OCI-LY3 (cell line): ENCODE data around the gene SUPT16H.
"Not testable (repeated sequence)": the region's sequence is repeated elsewhere in the genome, so short reads cannot be mapped to it uniquely, and the experiment has no call there.

ENCODE experiments used
- H2AFZ ChIP-seq: fragments of 200-600, 300-600 bp; shearing (Covaris generic); 2 replicates; pipeline ENCODE4 v1.6.0; 2014; ENCODE audit warnings: antibody characterized with exemption, low read depth, low read length
- H3K27ac ChIP-seq: fragments of 200-600, 300-600 bp; sonication (generic); 2 replicates; pipeline ENCODE4 v1.5.1; 2014; ENCODE audit warnings: mild to moderate bottlenecking, low read length, moderate library complexity, mixed read lengths
- H3K27me3 ChIP-seq: fragments of 200-600, 300-600 bp; sonication (generic); 2 replicates; pipeline ENCODE4 v1.6.1; 2014; ENCODE audit warnings: low read depth, low read length, mixed read lengths
- H3K36me3 ChIP-seq: fragments of 200-600, 300-600 bp; sonication (generic); replicated peaks from 2 replicates; pipeline ENCODE3; 2014; ENCODE audit warnings: low read depth, low read length, mixed read lengths
- H3K4me1 ChIP-seq: fragments of 300-600, 200-600 bp; sonication (generic); 2 replicates; pipeline ENCODE4 v1.6.1; 2014; ENCODE audit warnings: low read length, mixed read lengths
- H3K4me2 ChIP-seq: fragments of 200-600, 300-600 bp; sonication (generic); 2 replicates; pipeline ENCODE4 v1.6.1; 2014; ENCODE audit warnings: low read length, mixed read lengths
- H3K4me3 ChIP-seq: fragments of 300-600, 200-600 bp; sonication (generic); 2 replicates; pipeline ENCODE4 v1.5.1; 2014; ENCODE audit warnings: antibody characterized with exemption, mild to moderate bottlenecking, low read length, moderate library complexity
- H3K79me2 ChIP-seq: fragments of 300-600, 200-600 bp; shearing (Covaris generic); 2 replicates; pipeline ENCODE4 v1.6.1; 2014; ENCODE audit warnings: mild to moderate bottlenecking, low read length, mixed read lengths
- H3K9ac ChIP-seq: fragments of 300-600, 200-600 bp; shearing (Covaris generic); 2 replicates; pipeline ENCODE4 v1.6.0; 2014; ENCODE audit warnings: mild to moderate bottlenecking, low read length, moderate library complexity
- H3K9me3 ChIP-seq: fragments of 200-600, 300-600 bp; shearing (Covaris generic); 2 replicates; pipeline ENCODE4 v1.6.1; 2014; ENCODE audit warnings: low read length, mixed read lengths; ENCODE audit not compliant: insufficient read depth
- H4K20me1 ChIP-seq: fragments of 200-600, 300-600 bp; sonication (generic); 2 replicates; pipeline ENCODE4 v1.6.1; 2016; ENCODE audit warnings: low read length, mixed read lengths; ENCODE audit not compliant: insufficient read depth
- EZH2phosphoT487 ChIP-seq: fragments of 200-600 bp; shearing (Covaris generic); IDR thresholded peaks from 2 replicates; pipeline ENCODE4 v1.6.1; 2018; ENCODE audit warnings: antibody characterized with exemption, mixed run types, low read depth
- TF ChIP-seq, protein P1 (sequence below): fragments of 200-600, 300-600 bp; sonication (generic); IDR thresholded peaks from 2 replicates; pipeline ENCODE4 v1.5.1; 2014; ENCODE audit warnings: antibody characterized with exemption, low read length, low read depth

Gene SUPT16H

DNA sequence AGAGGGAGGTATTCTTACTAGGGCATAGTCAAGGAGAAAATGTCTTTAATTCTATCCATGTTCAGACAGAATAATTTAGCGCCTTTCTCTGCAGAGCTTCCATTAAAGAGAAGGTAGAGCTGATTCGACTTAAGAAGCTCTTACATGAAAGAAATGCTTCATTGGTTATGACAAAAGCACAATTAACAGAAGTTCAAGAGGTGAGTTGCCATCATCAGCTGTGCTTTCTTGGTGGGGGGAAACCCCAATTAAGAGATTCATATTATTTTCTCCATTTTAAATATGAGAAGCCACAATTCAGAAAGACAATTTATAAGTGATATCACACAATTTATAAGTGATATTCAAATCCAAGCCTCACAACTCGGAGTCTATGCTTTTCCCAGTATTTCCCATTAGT lies 76.2 kb downstream of the SUPT16H start:
- Histone ChIP-seq H3K4me1 (peaks cover 30% of the 10 kb centered on the region), H3K36me3 (no peaks in the 10 kb centered on the region), H2AFZ (no peak overlapping the region), H3K27ac (0 out of 2 replicates have a peak overlapping the region, but pooled peaks have one; percentile 62), H4K20me1 (no peaks in the 10 kb centered on the region), H3K27me3 (peaks cover 4% of the 10 kb centered on the region; the same call in 1 of the 2 replicates), H3K79me2 (no peaks in the 10 kb centered on the region), H3K4me3 (peak overlapping the region; percentile 78), H3K4me2 (peak overlapping the region; percentile 79), H3K9me3 (no peaks in the 10 kb centered on the region), H3K9ac (peak overlapping the region; percentile 71; the same call in 1 of the 2 replicates)
- TF ChIP-seq EZH2phosphoT487, result no peak
- TF ChIP-seq, protein P1, sequence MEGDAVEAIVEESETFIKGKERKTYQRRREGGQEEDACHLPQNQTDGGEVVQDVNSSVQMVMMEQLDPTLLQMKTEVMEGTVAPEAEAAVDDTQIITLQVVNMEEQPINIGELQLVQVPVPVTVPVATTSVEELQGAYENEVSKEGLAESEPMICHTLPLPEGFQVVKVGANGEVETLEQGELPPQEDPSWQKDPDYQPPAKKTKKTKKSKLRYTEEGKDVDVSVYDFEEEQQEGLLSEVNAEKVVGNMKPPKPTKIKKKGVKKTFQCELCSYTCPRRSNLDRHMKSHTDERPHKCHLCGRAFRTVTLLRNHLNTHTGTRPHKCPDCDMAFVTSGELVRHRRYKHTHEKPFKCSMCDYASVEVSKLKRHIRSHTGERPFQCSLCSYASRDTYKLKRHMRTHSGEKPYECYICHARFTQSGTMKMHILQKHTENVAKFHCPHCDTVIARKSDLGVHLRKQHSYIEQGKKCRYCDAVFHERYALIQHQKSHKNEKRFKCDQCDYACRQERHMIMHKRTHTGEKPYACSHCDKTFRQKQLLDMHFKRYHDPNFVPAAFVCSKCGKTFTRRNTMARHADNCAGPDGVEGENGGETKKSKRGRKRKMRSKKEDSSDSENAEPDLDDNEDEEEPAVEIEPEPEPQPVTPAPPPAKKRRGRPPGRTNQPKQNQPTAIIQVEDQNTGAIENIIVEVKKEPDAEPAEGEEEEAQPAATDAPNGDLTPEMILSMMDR, result no peak

DNA sequence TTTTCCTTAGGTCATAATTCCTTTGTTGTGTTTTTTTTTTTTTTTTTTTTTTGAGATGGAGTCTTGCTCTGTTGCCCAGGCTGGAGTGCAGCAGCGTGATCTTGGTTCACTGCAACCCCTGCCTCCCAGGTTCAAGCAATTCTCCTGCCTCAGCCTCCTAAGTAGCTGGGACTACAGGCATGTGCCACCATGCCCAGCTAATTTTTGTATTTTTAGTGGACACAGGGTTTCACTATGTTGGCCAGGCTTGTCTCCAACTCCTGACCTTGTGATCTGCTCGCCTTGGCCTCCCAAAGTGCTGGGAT lies 81.0 kb downstream of the SUPT16H start:
- not testable (repeated sequence) for H3K9me3 ChIP-seq, H3K9ac ChIP-seq, H3K79me2 ChIP-seq, H3K27ac ChIP-seq, H2AFZ ChIP-seq, H3K4me3 ChIP-seq, H3K4me2 ChIP-seq, H3K36me3 ChIP-seq, H4K20me1 ChIP-seq, H3K27me3 ChIP-seq
- H3K4me1 ChIP-seq, result peaks cover 21% of the 10 kb centered on the region

DNA sequence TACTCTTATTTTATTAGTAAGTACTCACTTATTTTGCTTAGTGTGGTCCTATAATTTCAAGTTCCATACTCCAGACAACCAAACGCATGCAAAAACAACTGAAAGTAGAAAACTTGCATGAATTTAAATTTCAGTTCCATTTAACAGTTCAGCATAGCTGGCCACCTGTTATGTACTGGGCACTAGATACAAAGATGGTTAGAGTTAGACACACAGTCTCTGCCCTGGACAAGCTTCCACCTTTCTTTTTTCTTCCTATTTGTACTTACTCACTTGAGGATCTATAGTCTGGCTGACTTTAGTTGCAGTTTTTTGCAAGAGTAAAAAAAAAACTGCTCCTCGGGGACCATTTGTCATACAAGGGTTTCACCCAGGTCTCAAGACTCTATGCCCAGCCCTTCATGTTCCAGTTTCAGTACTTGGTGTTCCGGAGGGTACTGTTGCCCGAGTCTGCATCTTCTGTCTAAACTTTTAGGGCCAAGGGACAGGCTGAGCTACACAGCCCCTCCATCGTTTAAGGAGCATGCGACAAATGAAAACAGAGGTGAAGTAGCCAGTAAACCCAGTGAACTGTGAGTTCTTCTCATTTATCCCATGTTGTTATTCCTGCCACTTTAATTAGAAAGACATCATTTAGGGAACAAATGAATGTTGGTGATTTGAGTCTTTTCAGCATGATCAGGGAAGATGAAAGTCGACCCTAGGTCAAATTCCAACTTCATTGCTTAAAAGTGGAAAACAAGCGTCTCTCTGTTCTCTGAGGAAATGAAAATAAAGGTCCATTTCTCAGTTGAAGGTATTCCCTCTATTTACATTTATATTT lies 81.6 kb downstream of the SUPT16H start:
- Histone ChIP-seq H3K9me3 (no peaks in the 10 kb centered on the region), H3K79me2 (no peaks in the 10 kb centered on the region), H3K4me2 (peak overlapping the region; percentile 31), H3K4me3 (no peak overlapping the region), H3K4me1 (peaks cover 16% of the 10 kb centered on the region), H3K27me3 (peaks cover 7% of the 10 kb centered on the region; the same call in 1 of the 2 replicates), H3K36me3 (no peaks in the 10 kb centered on the region), H2AFZ (no peak overlapping the region), H3K27ac (no peak overlapping the region), H4K20me1 (no peaks in the 10 kb centered on the region), H3K9ac (no peak overlapping the region)
- TF ChIP-seq, protein P1, result no peak
- TF ChIP-seq EZH2phosphoT487, result no peak
